SK-N-SH (cell line): Measurements from ENCODE around the gene NCAM1.

ENCODE experiments used
- CTCF ChIP-seq: fragments of 200-600 bp; sonication (generic); IDR thresholded peaks from 2 replicates; pipeline ENCODE4 v1.6.1; 2017; ENCODE audit warnings: antibody characterized with exemption, mild to moderate bottlenecking, moderate library complexity
- TEAD4 ChIP-seq: IDR thresholded peaks from 2 replicates; pipeline ENCODE4 v1.4.0; 2012; ENCODE audit warnings: mild to moderate bottlenecking, borderline replicate concordance; ENCODE audit not compliant: insufficient read depth
- TF ChIP-seq, protein P1 (sequence below): fragments of 150-350 bp; IDR thresholded peaks from 2 replicates; pipeline ENCODE4 v1.6.1; 2017; ENCODE audit warnings: antibody characterized with exemption, low read length, low read depth, borderline replicate concordance

DNA sequence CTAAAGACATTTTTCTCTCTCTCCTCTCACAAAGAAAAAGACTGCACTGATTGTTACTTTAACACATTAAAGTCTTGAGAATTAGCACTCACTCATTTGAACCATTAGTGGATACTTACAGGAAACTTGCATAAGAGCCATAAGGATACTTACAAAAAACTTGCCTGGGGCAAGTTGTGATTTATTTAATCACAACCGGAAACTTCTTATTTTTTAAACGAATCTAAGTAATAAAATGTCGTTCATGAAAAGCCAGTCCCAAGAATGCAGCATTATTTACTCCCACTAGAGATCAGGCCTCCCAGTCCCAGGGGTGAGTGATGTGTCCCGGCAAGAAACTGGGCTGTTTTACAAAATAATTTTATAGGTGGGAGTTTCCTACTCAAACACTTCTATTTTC, 293.9 kb downstream of the NCAM1 start:
- TF ChIP-seq, protein P1, sequence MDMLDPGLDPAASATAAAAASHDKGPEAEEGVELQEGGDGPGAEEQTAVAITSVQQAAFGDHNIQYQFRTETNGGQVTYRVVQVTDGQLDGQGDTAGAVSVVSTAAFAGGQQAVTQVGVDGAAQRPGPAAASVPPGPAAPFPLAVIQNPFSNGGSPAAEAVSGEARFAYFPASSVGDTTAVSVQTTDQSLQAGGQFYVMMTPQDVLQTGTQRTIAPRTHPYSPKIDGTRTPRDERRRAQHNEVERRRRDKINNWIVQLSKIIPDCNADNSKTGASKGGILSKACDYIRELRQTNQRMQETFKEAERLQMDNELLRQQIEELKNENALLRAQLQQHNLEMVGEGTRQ = no peak
- TF ChIP-seq TEAD4 (no peak), CTCF (no peak)
